H1 (cell line): ENCODE results near the gene SLC35B4. TPM values are rescaled to one million over a fixed set of nuclear protein-coding genes. Genes with fewer than 3 reads are reported as not detected.

ENCODE experiments used
- CBX5 ChIP-seq: fragments of 300-800, 300-1000 bp; sonication (generic); IDR thresholded peaks from 2 replicates; pipeline ENCODE4 v1.7.1; 2016; ENCODE audit warnings: antibody characterized with exemption, low read length, low read depth
- GABPA ChIP-seq: IDR thresholded peaks from 2 replicates; pipeline ENCODE4 v1.6.1; 2011; ENCODE audit warnings: mild to moderate bottlenecking, low read length, moderate library complexity, borderline replicate concordance; ENCODE audit not compliant: insufficient read depth
- JUN ChIP-seq: IDR thresholded peaks from 2 replicates; pipeline ENCODE4 v1.6.1; 2011; ENCODE audit warnings: low read depth, mild to moderate bottlenecking, improper control_type of control experiment, low read length
- MAX ChIP-seq: IDR thresholded peaks from 2 replicates; pipeline ENCODE4 v1.6.1; 2012; ENCODE audit warnings: inconsistent platforms
- POLR2A ChIP-seq, 2 experiments: IDR thresholded peaks; 1 replicate in 1 of 2; 2 replicates in 1 of 2; pipeline ENCODE4 v1.6.1; 2011; ENCODE audit warnings: low read depth in 2 of 2, low read length in 2 of 2, mild to moderate bottlenecking in 2 of 2; ENCODE audit errors: control extremely low read depth in 1 of 2
- polyA plus RNA-seq, 7 experiments: library from polyadenylated mRNA; depleted of rRNA in 3 of 7; stranded (reverse) in 5 of 7; unstranded in 2 of 7; fragments of >200 nt in 5 of 7; fragments of 200-250 nt in 2 of 7; gene quantifications; 1 replicate in 5 of 7; 2 replicates in 1 of 7; 4 replicates in 1 of 7; pipeline versions ENCODE4 v1.2.1 to v1.2.3, GENCODE V29; 2011 to 2013; ENCODE audit warnings: missing spikeins in 2 of 7, mixed read lengths in 2 of 7
- total RNA-seq: library from RNA; stranded (reverse); fragmentation: NEBNext Ultra II Directional; extraction: Animal tissue kit (Norgen Biotek cat#: 25700); gene quantifications from 2 replicates; pipeline ENCODE4 v1.2.1, GENCODE V29; 2021

Gene SLC35B4
- total and polyA plus RNA-seq, 2 of the 8 experiments (the other 6 are each of a cell fraction or from before 2014, with no cell fraction given) = 28.9 to 34.6 TPM

DNA sequence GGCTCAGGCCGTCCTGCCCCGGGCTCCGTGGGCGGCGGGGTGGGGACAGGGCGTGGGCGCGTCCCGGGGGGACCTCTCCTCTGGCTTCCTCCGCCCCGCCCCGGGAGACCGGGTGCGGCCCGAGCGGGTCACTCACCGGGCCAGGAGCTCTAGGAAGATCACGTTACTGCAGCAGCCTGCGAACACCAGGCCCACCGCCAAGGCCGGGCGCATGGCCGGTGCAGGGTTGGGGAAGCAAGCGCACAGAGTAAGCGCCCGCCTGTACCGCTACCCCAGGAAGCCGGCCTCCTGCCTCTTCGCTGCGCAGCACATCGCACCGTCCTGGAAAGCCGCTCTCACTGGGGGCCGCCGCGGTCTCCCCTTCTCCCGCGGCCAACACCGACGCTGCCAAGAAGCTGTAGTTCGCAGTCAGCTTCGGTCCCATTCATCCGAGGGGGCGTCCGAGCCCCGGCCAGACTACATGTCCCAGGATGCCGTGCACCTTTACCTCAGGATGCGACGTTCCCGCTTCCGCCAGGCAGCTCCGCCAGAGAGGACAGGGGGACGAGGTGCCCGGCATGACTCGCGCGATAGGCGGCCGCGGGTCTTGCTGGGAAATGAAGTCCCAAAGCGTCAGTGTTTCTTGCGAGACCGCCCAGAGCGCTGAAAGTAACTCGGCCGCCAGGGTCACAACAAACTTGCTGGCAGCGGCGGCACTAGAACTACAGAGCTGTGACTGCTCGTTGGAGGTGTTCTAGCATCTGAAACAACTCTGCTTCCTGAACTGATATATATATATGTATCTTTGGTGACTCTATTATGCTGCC lies at the start of gene SLC35B4 (continued):
- no peak for TF ChIP-seq CBX5
- TF ChIP-seq JUN = no peak
- TF ChIP-seq MAX = peak; percentile 52; the same call in 1 of the 2 replicates
- TF ChIP-seq POLR2A (IDR thresholded peaks at IDR 0.05; ENCODE audit: control extremely low read depth in 1 of 2, low read depth in 2 of 2, low read length in 2 of 2) = peak in 1 of 2 experiments; percentile 80; a peak in 2 of 3 replicates
- peak; percentile 62; the same call in 1 of the 2 replicates for TF ChIP-seq GABPA
